GM23338 (cell line): ENCODE results near the gene HOXB4.

Experiments
- CREB1 ChIP-seq: fragments of 250-450 bp; sonication (Bioruptor Pico); IDR thresholded peaks from 2 replicates; pipeline ENCODE4 v1.5.0; 2020; ENCODE audit warnings: low read depth, mild to moderate bottlenecking, moderate library complexity
- CTCF ChIP-seq, 2 experiments: fragments of 200-600 bp in 1 of 2; sonication (generic) in 1 of 2; conservative IDR thresholded peaks; 2 replicates each; pipeline versions ENCODE4 v1.5.1 to v1.6.1; 2016 to 2017; ENCODE audit warnings: antibody characterized with exemption in 2 of 2, low read depth in 2 of 2, mild to moderate bottlenecking in 2 of 2, moderate library complexity in 1 of 2
- ETS1 ChIP-seq: IDR thresholded peaks from 2 replicates; pipeline ENCODE4 v1.6.1; 2016; ENCODE audit warnings: antibody characterized with exemption
- EZH2 ChIP-seq: fragments of 200-600 bp; sonication (generic); IDR thresholded peaks from one replicate; pipeline ENCODE4 v1.8.0; 2017; ENCODE audit warnings: antibody characterized with exemption, mild to moderate bottlenecking, low read depth; ENCODE audit not compliant: unreplicated experiment
- EZH2phosphoT487 ChIP-seq: fragments of 200-600 bp; sonication (generic); IDR thresholded peaks from one replicate; pipeline ENCODE4 v1.8.1; 2018; ENCODE audit warnings: antibody characterized with exemption; ENCODE audit not compliant: unreplicated experiment
- JUNB ChIP-seq: IDR thresholded peaks from one replicate; pipeline ENCODE4 v1.6.1; 2016; ENCODE audit warnings: antibody characterized with exemption; ENCODE audit not compliant: unreplicated experiment
- POLR2AphosphoS5 ChIP-seq: IDR thresholded peaks from 2 replicates; pipeline ENCODE4 v1.6.1; 2016; ENCODE audit warnings: antibody characterized with exemption, low read depth
- REST ChIP-seq: IDR thresholded peaks from one replicate; pipeline ENCODE4 v1.6.1; 2018; ENCODE audit warnings: antibody characterized with exemption; ENCODE audit not compliant: unreplicated experiment
- ZNF114 ChIP-seq: fragments of 250-450 bp; sonication (Bioruptor Pico); IDR thresholded peaks from 2 replicates; pipeline ENCODE4 v1.5.0; 2020; ENCODE audit warnings: mild to moderate bottlenecking, moderate library complexity
- ZNF331 ChIP-seq: fragments of 250-450 bp; sonication (Bioruptor Pico); IDR thresholded peaks from 2 replicates; pipeline ENCODE4 v1.5.0; 2020; ENCODE audit warnings: low read depth, mild to moderate bottlenecking, moderate library complexity

- TF ChIP-seq EZH2 (no peak), POLR2AphosphoS5 (no peak), CTCF (conservative IDR thresholded peaks at IDR 0.05; ENCODE audit: low read depth in 2 of 2) (no peak), EZH2phosphoT487 (no peak), JUNB (no peak), ZNF331 (CRISPR knock-in tag) (no peak), REST (no peak), ETS1 (no peak), ZNF114 (CRISPR knock-in tag) (no peak), CREB1 (CRISPR knock-in tag) (no peak)
These were observed 8.9 kb downstream of the HOXB4 start for GRCh38 chr17:48569240-48569582.
